PC-3 (cell line): ENCODE results near the gene ANTXR2.

Source experiments
- EZH2 ChIP-seq: fragments of 300-600 bp; sonication (generic); IDR thresholded peaks from one replicate; pipeline ENCODE4 v1.6.1; 2017; ENCODE audit warnings: antibody characterized with exemption, mild to moderate bottlenecking, low read length; ENCODE audit not compliant: unreplicated experiment
- EZH2phosphoT487 ChIP-seq: fragments of 300-600 bp; sonication (generic); IDR thresholded peaks from 2 replicates; pipeline ENCODE4 v1.6.1; 2018; ENCODE audit warnings: mild to moderate bottlenecking, antibody characterized with exemption, low read length, borderline replicate concordance
- TF ChIP-seq, protein P1 (sequence below): fragments of 300-600 bp; sonication (generic); conservative IDR thresholded peaks from 2 replicates; pipeline ENCODE4 v1.5.1; 2017; ENCODE audit warnings: antibody characterized with exemption, low read depth, mild to moderate bottlenecking, low read length

DNA sequence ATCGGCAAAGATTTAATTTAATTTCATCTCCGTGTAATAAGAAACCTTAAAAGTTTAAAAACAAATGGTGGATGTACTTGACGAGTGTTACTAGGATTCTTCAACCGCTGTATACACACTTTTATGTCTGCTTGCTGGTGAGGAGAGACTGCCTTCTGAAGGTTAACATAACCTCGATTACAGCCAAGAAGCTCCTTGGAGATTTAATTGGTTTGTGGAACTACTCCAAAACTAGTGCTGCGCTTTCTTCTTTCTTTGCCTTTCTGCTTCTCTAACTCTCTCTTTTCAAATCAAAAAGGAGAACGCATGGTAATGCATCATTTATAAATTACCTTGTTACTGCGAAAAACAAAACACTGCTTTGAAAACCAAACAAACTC is 109.0 kb downstream of the ANTXR2 start:
- TF ChIP-seq, protein P1, sequence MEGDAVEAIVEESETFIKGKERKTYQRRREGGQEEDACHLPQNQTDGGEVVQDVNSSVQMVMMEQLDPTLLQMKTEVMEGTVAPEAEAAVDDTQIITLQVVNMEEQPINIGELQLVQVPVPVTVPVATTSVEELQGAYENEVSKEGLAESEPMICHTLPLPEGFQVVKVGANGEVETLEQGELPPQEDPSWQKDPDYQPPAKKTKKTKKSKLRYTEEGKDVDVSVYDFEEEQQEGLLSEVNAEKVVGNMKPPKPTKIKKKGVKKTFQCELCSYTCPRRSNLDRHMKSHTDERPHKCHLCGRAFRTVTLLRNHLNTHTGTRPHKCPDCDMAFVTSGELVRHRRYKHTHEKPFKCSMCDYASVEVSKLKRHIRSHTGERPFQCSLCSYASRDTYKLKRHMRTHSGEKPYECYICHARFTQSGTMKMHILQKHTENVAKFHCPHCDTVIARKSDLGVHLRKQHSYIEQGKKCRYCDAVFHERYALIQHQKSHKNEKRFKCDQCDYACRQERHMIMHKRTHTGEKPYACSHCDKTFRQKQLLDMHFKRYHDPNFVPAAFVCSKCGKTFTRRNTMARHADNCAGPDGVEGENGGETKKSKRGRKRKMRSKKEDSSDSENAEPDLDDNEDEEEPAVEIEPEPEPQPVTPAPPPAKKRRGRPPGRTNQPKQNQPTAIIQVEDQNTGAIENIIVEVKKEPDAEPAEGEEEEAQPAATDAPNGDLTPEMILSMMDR, result no peak
- TF ChIP-seq EZH2phosphoT487 (no peak), EZH2 (no peak)
